ENCODE results near the gene SYT7. TPM values are rescaled to one million over a fixed set of nuclear protein-coding genes. Genes with fewer than 3 reads are reported as not detected.
A peak's percentile ranks its signal among the peaks of the same experiment; 100 is the strongest.

The SYT7 gene
- total and polyA plus RNA-seq, 2 of the 8 experiments (the other 6 are each of a cell fraction or from before 2014, with no cell fraction given), result 9.6 to 10.5 TPM

DNA sequence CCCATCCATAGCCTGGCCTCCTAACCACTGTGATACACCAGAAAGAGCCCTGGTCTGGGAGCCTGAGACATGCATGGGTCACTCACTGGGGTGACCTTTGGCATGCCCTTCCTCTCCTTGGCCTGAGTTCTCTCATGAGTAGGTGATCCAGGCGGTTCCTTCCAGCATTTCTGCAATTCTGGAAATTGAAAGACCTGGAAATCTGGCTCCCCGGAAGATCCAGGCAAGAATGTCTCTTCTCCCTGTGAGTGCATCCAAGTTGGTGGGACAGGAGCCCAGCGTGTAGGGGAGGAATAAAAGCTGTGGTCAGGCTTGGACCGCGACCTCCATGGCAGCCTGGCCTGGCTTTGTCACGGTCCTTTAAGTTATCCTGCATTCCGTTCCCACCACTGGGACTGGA is 16.1 kb upstream of the SYT7 start:
- 89% methylated on average over 7 of the region's 7 CpGs; no CpG with 5 or more reads in 1 of the 2 experiments for WGBS, 2 experiments (ENCODE audit: extremely low coverage in 1 of 2, insufficient coverage in 1 of 2, insufficient read length in 1 of 2, insufficient replicate concordance in 2 of 2, low coverage in 1 of 2, low lambda C conversion rate in 2 of 2, missing lambda C conversion rate in 1 of 2)
- POLR2A ChIA-PET (ENCODE audit: partially characterized antibody), result no interaction called here
- TF ChIP-seq CTBP2 (IDR thresholded peaks at IDR 0.05; ENCODE audit: borderline replicate concordance, insufficient read depth, insufficient read length, low read length), result no peak
- no peak for TF ChIP-seq E2F6 (IDR thresholded peaks at IDR 0.05)
- no peak for TF ChIP-seq POLR2AphosphoS5 (IDR thresholded peaks at IDR 0.05; ENCODE audit: low read depth, low read length)
- TF ChIP-seq KDM4A (IDR thresholded peaks at IDR 0.05; ENCODE audit: low read depth, low read length, severe bottlenecking), result no peak
- no peak for TF ChIP-seq SIN3A (conservative IDR thresholded peaks at IDR 0.05 in 1 of 2, IDR thresholded peaks at IDR 0.05 in 1 of 2; ENCODE audit: low read depth in 1 of 2, low read length in 2 of 2)
- no peak for TF ChIP-seq MAFK (IDR thresholded peaks at IDR 0.05; ENCODE audit: low read depth, low read length)
- TF ChIP-seq RNF2 (IDR thresholded peaks at IDR 0.05; ENCODE audit: borderline replicate concordance, low read depth, low read length, missing control alignments, poor library complexity, severe bottlenecking), result no peak
- no peak for TF ChIP-seq NANOG (IDR thresholded peaks at IDR 0.05; ENCODE audit: insufficient read depth, low read depth, low read length, poor library complexity, severe bottlenecking)
- TF ChIP-seq BRCA1 (IDR thresholded peaks at IDR 0.05; ENCODE audit: low read depth, low read length), result no peak
- no peak for TF ChIP-seq PHF8 (conservative IDR thresholded peaks at IDR 0.05; ENCODE audit: low read depth, low read length)
- TF ChIP-seq, protein P1, sequence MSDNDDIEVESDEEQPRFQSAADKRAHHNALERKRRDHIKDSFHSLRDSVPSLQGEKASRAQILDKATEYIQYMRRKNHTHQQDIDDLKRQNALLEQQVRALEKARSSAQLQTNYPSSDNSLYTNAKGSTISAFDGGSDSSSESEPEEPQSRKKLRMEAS (IDR thresholded peaks at IDR 0.05), result no peak
- TF ChIP-seq EP300 (IDR thresholded peaks at IDR 0.05; ENCODE audit: borderline replicate concordance in 1 of 2, low read depth in 2 of 2, low read length in 2 of 2), result no peak

More for the DNA sequence above, 16.1 kb upstream of the SYT7 start:
- Histone ChIP-seq H2BK12ac (ENCODE audit: low read depth, low read length) (no peak overlapping the region), H2AK5ac (ENCODE audit: low read depth, low read length) (no peak overlapping the region), H3K23me2 (ENCODE audit: low read depth, low read length) (no peaks in the 10 kb centered on the region; the same call in 1 of the 2 replicates), H3K18ac (ENCODE audit: extremely low read depth, low read length) (no peak overlapping the region), H3K4me3 (ENCODE audit: extremely low read depth in 1 of 4, insufficient read depth in 2 of 4, low read depth in 3 of 4, low read length in 4 of 4) (no peak overlapping the region), H4K20me1 (replicated peaks in 1 of 2; ENCODE audit: control insufficient read depth in 1 of 2, insufficient read depth in 2 of 2, low read length in 2 of 2) (no peaks in the 10 kb centered on the region), H3K79me1 (ENCODE audit: low read depth, low read length) (no peaks in the 10 kb centered on the region), H3K27me3 (replicated peaks in 1 of 4; ENCODE audit: control insufficient read depth in 3 of 4, extremely low read depth in 1 of 4, insufficient read depth in 3 of 4, low read length in 3 of 4) (no peaks in the 10 kb centered on the region; a peak in 2 of 7 replicates), H2BK5ac (ENCODE audit: low read depth, low read length) (no peak overlapping the region), H4K5ac (ENCODE audit: insufficient read length, low read depth, low read length) (no peak overlapping the region), H3K4ac (replicated peaks; ENCODE audit: insufficient read length, low read depth, low read length) (no peak overlapping the region), H3K4me1 (replicated peaks in 1 of 4; ENCODE audit: control insufficient read depth in 3 of 4, insufficient read depth in 4 of 4, low read length in 3 of 4) (peaks cover 5 to 33% (median 24%) of the 10 kb centered on the region in 4 experiments), H3K23ac (ENCODE audit: insufficient read length) (no peak overlapping the region), H2BK20ac (ENCODE audit: low read length) (0 out of 2 replicates have a peak overlapping the region, but pooled peaks have one; percentile 6), H3K4me2 (ENCODE audit: insufficient read depth in 1 of 2, low read depth in 2 of 2, low read length in 2 of 2) (no peak overlapping the region), H3K36me3 (ENCODE audit: control insufficient read depth in 2 of 4, insufficient read depth in 4 of 4, low read length in 3 of 4) (no peaks in the 10 kb centered on the region), H3K27ac (ENCODE audit: low read depth, low read length) (no peak overlapping the region), H3K56ac (replicated peaks; ENCODE audit: insufficient read length, low read depth, low read length) (no peak overlapping the region), H3K14ac (ENCODE audit: insufficient read length) (no peak overlapping the region), H2BK120ac (replicated peaks; ENCODE audit: low read depth, low read length) (no peak overlapping the region), H3K9ac (replicated peaks in 1 of 4; ENCODE audit: extremely low read depth in 1 of 4, low read depth in 3 of 4, low read length in 3 of 4) (no peak overlapping the region), H2BK15ac (ENCODE audit: low read length) (no peak overlapping the region), H2AFZ (ENCODE audit: low read length) (no peak overlapping the region), H4K8ac (ENCODE audit: extremely low read depth, insufficient read depth, low read length) (no peak overlapping the region), H4K91ac (replicated peaks; ENCODE audit: insufficient read length, low read length) (no peak overlapping the region), H3K79me2 (ENCODE audit: control insufficient read depth in 1 of 2, insufficient read depth in 2 of 2, low read length in 2 of 2) (no peaks in the 10 kb centered on the region), H3K9me3 (ENCODE audit: insufficient read depth in 2 of 2, low read depth in 1 of 2, low read length in 1 of 2) (no peaks in the 10 kb centered on the region)
- DNase-seq (ENCODE audit: low read depth in 1 of 2, low spot score in 2 of 2) (no peak), FAIRE-seq (no peak)
- CTCF ChIA-PET (ENCODE audit: partially characterized antibody), result interaction anchor here (0.9 to 17.1 kb wide), 5 partner anchors 9 to 42 kb away, joined by 3 to 335 read pairs (median 5); no protein-coding TSS in a partner anchor

All from H1 (cell line).